GM19324 (cell line): ENCODE results near the gene NR4A2.
A peak's percentile ranks its signal among the peaks of the same experiment; 100 is the strongest.
"Not testable (repeated sequence)": the region's sequence is repeated elsewhere in the genome, so short reads cannot be mapped to it uniquely, and the experiment has no call there.

Experiments
- ATAC-seq: cut with Tn5 transposase; IDR thresholded peaks from one replicate; pipeline ENCODE4 v1.9.1; 2021; ENCODE audit warnings: mild to moderate bottlenecking, moderate library complexity; ENCODE audit not compliant: unreplicated experiment, low FRiP score

The NR4A2 gene

GRCh38 chr2:156322686-156323231, 9.8 kb downstream of the NR4A2 start:
- no peak for ATAC-seq

GRCh38 chr2:156322051-156322685, 10.4 kb downstream of the NR4A2 start:
- ATAC-seq, result peak; percentile 61

DNA sequence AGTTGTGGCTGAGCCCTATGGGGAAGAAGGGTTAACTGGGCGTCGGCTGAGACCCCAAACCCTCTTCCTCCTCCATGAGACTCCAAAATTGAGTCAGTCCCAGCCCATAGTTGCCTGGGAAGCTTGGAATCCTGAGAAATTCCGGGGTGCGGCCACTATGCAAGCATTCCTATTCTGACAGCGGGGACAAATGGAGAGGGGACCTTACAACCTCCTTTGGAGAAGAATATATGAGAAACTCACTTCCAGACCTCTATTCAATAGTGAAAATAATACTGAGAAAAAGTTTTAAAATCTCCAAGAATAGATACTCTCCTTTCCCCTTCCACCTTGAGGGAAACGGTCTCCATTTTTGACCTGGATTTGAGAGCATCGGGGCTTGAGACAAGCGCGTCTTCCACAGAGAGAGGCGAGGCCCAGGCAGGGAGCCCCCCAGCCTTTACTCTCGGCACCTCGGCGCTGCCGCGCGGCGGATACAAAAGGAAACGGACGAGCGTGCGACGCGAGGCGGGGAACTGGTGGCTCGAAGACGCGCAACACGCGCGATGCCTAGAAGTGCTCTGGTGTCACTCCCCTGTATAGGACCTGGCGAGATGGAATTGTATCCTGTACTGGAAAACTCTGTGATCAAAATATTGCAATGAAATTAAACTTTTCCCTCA, 11.1 kb downstream of the NR4A2 start:
- ATAC-seq, result no peak

DNA sequence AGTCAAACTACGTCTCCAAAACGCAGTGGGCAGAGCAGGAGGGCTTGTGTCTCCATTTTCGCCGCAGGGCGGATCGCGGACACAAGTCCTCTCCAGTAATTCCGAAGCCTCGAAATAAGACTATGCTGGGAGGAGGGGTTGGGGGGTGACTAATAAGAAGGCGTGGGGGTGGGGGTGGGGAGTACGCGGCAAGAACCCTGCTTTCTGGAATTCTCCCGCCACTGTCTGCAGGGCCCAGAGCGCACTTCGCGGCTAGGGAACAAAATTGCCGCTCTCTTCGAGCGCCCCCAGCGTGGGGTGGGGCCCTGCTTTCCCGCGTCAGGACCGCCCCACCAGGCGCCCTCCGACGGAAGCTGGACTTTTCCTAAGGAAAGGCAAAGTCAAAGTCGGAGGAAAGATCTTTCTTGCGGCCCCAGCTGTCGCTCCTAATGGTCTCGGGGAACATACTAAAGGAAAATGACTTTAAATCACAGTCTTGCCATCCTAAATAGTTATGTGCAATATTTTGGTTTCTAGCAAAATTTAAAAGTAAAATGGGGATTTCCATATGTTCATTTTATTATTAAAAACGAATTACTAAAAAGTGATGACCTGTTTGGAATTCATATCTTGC, 11.9 kb downstream of the NR4A2 start:
- no peak for ATAC-seq

DNA sequence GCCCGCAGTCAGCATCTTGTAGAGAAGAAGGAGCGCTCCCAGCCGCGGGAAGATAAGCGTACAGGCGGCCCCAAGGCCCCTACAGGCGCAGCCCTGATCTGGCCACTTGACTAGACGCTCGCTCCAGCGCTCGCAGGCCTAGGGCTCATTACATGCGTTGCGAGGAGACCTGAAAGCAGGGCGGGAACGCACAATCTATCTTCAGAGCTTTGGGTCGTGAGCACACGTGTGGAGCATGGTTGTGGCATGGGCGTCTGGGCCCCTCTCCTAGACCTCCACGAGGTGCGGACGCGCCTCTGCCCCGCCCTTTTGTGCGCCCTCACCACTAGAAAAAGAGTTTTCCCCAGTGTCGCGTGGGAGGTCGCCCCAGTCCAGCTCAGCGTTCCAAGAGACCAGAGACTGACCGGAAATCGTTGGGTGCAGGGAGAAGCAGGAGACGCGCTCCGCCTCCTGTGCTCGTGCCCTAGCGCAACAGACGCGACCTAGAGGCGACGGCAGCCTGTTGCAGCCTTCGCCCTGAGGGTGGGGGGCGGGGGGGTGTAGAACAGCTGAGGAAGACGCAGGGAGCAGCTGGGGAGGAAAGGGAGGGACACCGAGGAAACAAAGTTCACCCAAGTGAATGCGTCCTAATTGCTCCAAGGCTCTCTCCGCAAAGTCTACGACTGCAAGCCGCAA, 12.6 kb downstream of the NR4A2 start:
- no peak for ATAC-seq

GRCh38 chr2:156317631-156318030, 14.9 kb downstream of the NR4A2 start:
- no peak for ATAC-seq

DNA sequence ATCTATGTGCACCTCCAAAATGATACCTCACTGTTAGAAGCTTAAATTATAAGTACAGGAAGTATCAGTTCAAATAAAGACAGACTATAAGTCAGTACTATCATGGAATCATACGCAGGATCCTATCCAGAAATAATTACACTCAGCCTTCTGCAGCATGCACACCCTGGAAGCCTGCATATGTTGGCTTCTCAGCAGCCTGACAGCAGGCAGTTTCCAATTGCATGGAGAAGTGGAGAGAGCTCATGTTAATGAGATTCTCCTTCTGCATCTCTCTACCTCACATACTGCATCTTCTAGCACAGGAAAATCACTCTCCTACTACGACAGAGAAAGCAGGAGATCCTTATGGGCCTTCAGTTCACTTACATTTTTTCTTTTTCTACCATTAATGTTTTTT, 20.5 kb downstream of the NR4A2 start:
- no peak for ATAC-seq

DNA sequence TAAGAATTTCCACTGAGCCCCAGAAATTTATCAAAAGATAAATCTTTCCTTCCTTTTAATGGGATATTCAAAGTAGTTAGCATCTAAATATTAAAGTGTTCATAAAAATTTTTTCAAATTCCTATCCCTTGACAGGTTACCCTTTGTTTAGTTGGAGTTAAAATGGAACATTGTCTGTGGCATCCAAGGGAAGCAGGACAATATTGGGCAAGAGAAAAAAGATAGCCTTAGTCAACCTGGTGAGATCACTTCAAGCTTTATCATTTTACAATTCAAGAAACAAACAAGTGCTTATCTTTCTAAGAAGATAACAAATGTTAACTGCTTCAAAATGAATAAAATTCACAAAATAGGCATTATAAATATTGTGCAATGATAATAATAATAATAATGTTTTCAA, 21.7 kb downstream of the NR4A2 start:
- ATAC-seq, result no peak

- ATAC-seq, result no peak
These were observed 22.6 kb downstream of the NR4A2 start for GRCh38 chr2:156309917-156310316.

DNA sequence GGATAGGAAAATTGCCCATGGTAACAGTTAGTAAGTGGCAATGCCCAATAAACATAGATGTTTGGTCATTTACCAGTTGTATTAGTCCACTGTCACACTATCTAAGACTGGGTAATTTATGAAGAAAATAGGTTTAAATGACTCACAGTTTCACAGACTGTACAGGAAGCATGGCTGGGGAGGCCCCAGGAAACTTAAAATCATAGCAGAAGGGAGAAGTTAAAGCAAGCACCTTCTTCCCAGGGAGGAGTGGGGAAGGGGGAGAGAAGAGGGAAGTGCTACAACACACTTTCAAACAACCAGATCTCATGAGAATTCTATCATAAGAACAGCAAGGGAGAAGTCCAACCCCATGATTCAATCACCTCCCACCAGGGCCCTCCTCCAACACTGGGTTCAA, 23.4 kb downstream of the NR4A2 start:
- ATAC-seq, result no peak

DNA sequence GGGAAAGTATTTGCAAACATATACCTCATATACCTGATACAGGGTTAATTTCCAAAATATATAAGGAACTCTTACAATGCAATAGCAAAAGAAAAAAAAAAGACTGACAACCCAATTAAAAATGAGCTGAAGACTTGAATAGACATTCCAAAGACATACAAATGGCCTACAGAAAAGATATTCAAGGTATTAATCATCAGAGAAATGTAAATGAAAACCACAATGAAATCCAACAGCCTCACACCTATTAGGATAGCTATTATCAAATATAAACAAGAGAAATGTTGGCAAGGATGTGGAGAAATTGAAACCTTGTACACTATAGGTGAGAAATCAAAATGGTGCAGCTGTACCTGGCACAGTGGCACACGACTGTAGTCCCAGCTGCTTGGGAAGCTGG, 25.7 kb downstream of the NR4A2 start:
- no peak for ATAC-seq

GRCh38 chr2:156305121-156305520, 27.4 kb downstream of the NR4A2 start:
- ATAC-seq, result no peak

- ATAC-seq, result no peak
These were observed 32.2 kb downstream of the NR4A2 start for GRCh38 chr2:156300337-156300736.

- no peak for ATAC-seq
These were observed 37.5 kb downstream of the NR4A2 start for GRCh38 chr2:156294945-156295580.

DNA sequence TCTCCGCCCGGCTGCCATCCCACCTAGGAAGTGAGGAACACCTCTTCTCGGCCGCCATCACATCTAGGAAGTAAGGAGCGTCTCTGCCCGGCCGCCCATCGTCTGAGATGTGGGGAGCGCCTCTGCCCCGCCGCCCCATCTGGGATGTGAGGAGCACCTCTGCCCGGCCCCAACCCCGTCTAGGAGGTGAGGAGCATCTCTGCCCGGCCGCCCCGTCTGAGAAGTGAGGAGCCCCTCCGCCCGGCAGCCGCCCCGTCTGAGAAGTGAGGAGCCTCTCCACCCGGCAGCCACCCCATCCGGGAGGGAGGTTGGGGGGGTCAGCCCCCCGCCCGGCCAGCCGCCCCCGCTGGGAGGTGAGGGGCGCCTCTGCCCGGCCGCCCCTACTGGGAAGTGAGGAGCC, 39.1 kb downstream of the NR4A2 start:
- ATAC-seq, result not testable (repeated sequence)

- ATAC-seq, result no peak
These were observed 52.9 kb downstream of the NR4A2 start for GRCh38 chr2:156279446-156280150.
